HEK293 (cell line): ENCODE results near the gene ABCC2.

Experiments
- CTCF ChIP-seq: fragments of 450-650 bp; formaldehyde crosslinking; IDR thresholded peaks from 2 replicates; pipeline ENCODE4 v1.5.1; 2016; ENCODE audit warnings: missing biosample characterization, missing genetic modification characterization
- ZIC2 ChIP-seq: fragments of 450-650 bp; formaldehyde crosslinking; IDR thresholded peaks from 2 replicates; pipeline ENCODE4 v1.5.1; 2016; ENCODE audit warnings: missing biosample characterization, missing genetic modification characterization
- ZNF157 ChIP-seq: fragments of 450-650 bp; formaldehyde crosslinking; IDR thresholded peaks from 2 replicates; pipeline ENCODE4 v1.5.1; 2016; ENCODE audit warnings: missing biosample characterization, missing genetic modification characterization
- ZNF26 ChIP-seq: fragments of 450-650 bp; formaldehyde crosslinking; IDR thresholded peaks from 2 replicates; pipeline ENCODE4 v1.5.1; 2016; ENCODE audit warnings: missing biosample characterization, missing genetic modification characterization
- ZNF274 ChIP-seq, 2 experiments: fragments of 200-500 bp in 1 of 2; fragments of 450-650 bp in 1 of 2; sonication (Bioruptor generic) in 1 of 2; formaldehyde crosslinking in 1 of 2; IDR thresholded peaks; 2 replicates each; pipeline versions ENCODE4 v1.5.1 to v1.6.1; 2014 to 2016; ENCODE audit warnings: borderline replicate concordance in 1 of 2, inconsistent platforms in 1 of 2, low read length in 1 of 2, missing biosample characterization in 1 of 2, missing genetic modification characterization in 1 of 2
- ZNF473 ChIP-seq: fragments of 450-650 bp; formaldehyde crosslinking; IDR thresholded peaks from 2 replicates; pipeline ENCODE4 v1.5.1; 2017; ENCODE audit warnings: missing biosample characterization, missing genetic modification characterization
- ZNF501 ChIP-seq: fragments of 450-650 bp; formaldehyde crosslinking; IDR thresholded peaks from 2 replicates; pipeline ENCODE4 v1.5.1; 2016; ENCODE audit warnings: missing biosample characterization, missing genetic modification characterization
- ZNF513 ChIP-seq: fragments of 450-650 bp; IDR thresholded peaks from 2 replicates; pipeline ENCODE4 v1.5.1; 2018; ENCODE audit warnings: missing biosample characterization, missing genetic modification characterization
- ZNF777 ChIP-seq: fragments of 450-650 bp; formaldehyde crosslinking; IDR thresholded peaks from 2 replicates; pipeline ENCODE4 v1.5.1; 2017; ENCODE audit warnings: missing biosample characterization, missing genetic modification characterization, borderline replicate concordance
- ZNF785 ChIP-seq: fragments of 450-650 bp; formaldehyde crosslinking; IDR thresholded peaks from 2 replicates; pipeline ENCODE4 v1.5.1; 2016; ENCODE audit warnings: missing biosample characterization, missing genetic modification characterization
- ZSCAN30 ChIP-seq: fragments of 450-650 bp; IDR thresholded peaks from 2 replicates; pipeline ENCODE4 v1.5.1; 2018; ENCODE audit warnings: missing biosample characterization, mild to moderate bottlenecking, missing genetic modification characterization, moderate library complexity
- TF ChIP-seq, protein P1 (sequence below): fragments of 450-650 bp; formaldehyde crosslinking; IDR thresholded peaks from 2 replicates; pipeline ENCODE4 v1.5.1; 2016; ENCODE audit warnings: missing biosample characterization, missing genetic modification characterization
- TF ChIP-seq, protein P2 (sequence below): sonication (generic); formaldehyde crosslinking; IDR thresholded peaks from 2 replicates; pipeline ENCODE4 v1.8.1; 2022; ENCODE audit warnings: mild to moderate bottlenecking, moderate library complexity, missing genetic modification reagents
- TF ChIP-seq, protein P3 (sequence below): fragments of 450-650 bp; formaldehyde crosslinking; IDR thresholded peaks from 2 replicates; pipeline ENCODE4 v1.5.1; 2016; ENCODE audit warnings: missing biosample characterization, missing genetic modification characterization

GRCh38 chr10:99756159-99756558, 26.3 kb upstream of the ABCC2 start:
- TF ChIP-seq, protein P1, sequence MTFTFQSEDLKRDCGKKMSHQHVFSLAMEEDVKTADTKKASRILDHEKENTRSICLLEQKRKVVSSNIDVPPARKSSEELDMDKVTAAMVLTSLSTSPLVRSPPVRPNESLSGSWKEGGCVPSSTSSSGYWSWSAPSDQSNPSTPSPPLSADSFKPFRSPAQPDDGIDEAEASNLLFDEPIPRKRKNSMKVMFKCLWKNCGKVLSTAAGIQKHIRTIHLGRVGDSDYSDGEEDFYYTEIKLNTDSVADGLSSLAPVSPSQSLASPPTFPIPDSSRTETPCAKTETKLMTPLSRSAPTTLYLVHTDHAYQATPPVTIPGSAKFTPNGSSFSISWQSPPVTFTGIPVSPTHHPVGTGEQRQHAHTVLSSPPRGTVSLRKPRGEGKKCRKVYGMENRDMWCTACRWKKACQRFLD, result no peak
- TF ChIP-seq ZIC2 (tag by site-specific recombination) (no peak), CTCF (no peak), ZNF26 (tag by site-specific recombination) (no peak), ZNF274 (IDR thresholded peaks at IDR 0.05; ENCODE audit: low read length) (no peak), ZNF274 (tag by site-specific recombination; IDR thresholded peaks at IDR 0.05; ENCODE audit: borderline replicate concordance) (no peak), ZSCAN30 (tag by site-specific recombination) (no peak), ZNF513 (tag by site-specific recombination) (no peak), ZNF777 (tag by site-specific recombination) (no peak), ZNF473 (tag by site-specific recombination) (no peak), ZNF501 (tag by site-specific recombination) (no peak), ZNF785 (tag by site-specific recombination) (no peak), ZNF157 (tag by site-specific recombination) (no peak)
- TF ChIP-seq, protein P2, sequence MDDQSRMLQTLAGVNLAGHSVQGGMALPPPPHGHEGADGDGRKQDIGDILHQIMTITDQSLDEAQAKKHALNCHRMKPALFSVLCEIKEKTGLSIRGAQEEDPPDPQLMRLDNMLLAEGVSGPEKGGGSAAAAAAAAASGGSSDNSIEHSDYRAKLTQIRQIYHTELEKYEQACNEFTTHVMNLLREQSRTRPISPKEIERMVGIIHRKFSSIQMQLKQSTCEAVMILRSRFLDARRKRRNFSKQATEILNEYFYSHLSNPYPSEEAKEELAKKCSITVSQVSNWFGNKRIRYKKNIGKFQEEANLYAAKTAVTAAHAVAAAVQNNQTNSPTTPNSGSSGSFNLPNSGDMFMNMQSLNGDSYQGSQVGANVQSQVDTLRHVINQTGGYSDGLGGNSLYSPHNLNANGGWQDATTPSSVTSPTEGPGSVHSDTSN (CRISPR knock-in tag), result no peak
- TF ChIP-seq, protein P3, sequence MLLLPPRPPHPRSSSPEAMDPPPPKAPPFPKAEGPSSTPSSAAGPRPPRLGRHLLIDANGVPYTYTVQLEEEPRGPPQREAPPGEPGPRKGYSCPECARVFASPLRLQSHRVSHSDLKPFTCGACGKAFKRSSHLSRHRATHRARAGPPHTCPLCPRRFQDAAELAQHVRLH, result no peak
